Activated naive CD8-positive, alpha-beta T cell (primary cell): ENCODE results near the gene TPPP2.
A peak's percentile ranks its signal among the peaks of the same experiment; 100 is the strongest.
"Not testable (repeated sequence)": the region's sequence is repeated elsewhere in the genome, so short reads cannot be mapped to it uniquely, and the experiment has no call there.

ENCODE experiments used
- H3K27ac Mint-ChIP-seq: one replicate; pipeline ENCODE4 v1.8.0; 2021; ENCODE audit warnings: mixed read lengths
- H3K27me3 Mint-ChIP-seq: one replicate; pipeline ENCODE4 v1.8.0; 2021; ENCODE audit warnings: mixed read lengths
- H3K36me3 Mint-ChIP-seq: one replicate; pipeline ENCODE4 v1.8.0; 2021; ENCODE audit warnings: mixed read lengths
- H3K4me1 Mint-ChIP-seq: one replicate; pipeline ENCODE4 v1.8.0; 2021; ENCODE audit warnings: low read depth, mixed read lengths
- H3K4me3 Mint-ChIP-seq: one replicate; pipeline ENCODE4 v1.8.0; 2021; ENCODE audit warnings: mild to moderate bottlenecking, mixed read lengths
- H3K9me3 Mint-ChIP-seq: one replicate; pipeline ENCODE4 v1.8.0; 2021; ENCODE audit warnings: low read depth, mixed read lengths

Gene TPPP2

DNA sequence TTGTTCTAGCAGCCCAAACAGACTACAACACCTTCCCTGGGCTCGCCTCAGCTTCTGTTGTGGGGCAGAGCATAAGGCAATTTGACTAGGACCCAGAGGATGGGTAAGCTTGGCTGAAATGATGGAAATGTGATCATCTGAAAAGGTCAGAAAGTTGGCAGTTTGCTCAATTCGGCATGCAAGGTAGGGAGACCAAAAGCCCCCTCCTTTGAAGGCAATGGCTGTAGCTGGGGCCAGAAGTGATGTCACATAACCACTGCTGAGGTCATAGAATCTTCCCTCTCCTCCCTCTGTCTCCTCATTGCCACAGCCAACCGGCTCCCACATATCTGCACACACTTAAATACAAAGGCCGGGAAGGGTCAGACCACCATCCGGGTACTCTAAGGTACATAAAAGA, at the start of gene TPPP2:
TSS of gene TPPP2 (plus strand) at position 301 of the 400 bp plus-strand sequence. CDS start 365 bp downstream, outside the sequence.
- Mint-ChIP-seq H3K4me3 (no peak within 1 kb of the TSS), H3K4me1 (peaks cover 4% of the 10 kb centered on the region), H3K36me3 (no peaks in the 10 kb centered on the region), H3K9me3 (no peaks in the 10 kb centered on the region), H3K27ac (no peak within 1 kb of the TSS), H3K27me3 (no peaks in the 10 kb centered on the region)

DNA sequence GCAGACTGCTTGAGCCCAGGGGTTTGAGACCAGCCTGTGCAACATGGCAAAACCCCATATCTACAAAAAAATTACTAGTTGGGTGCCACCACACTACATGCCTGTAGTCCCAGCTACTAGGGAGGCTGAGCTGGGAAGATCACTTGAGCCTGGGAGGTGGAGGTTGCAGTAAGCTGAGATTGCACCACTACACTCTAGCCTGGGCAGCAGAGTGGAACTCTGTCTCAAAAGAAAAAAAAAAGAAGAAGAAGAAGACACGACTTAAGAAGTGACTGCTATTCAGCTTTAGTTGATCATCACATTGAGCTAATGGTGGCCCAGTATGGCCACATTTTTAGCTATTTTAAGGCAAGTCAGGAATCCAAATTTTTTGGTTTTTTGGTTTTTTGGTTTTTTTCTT, 49.1 kb upstream of the TPPP2 start:
- no peaks in the 10 kb centered on the region for H3K9me3 Mint-ChIP-seq

DNA sequence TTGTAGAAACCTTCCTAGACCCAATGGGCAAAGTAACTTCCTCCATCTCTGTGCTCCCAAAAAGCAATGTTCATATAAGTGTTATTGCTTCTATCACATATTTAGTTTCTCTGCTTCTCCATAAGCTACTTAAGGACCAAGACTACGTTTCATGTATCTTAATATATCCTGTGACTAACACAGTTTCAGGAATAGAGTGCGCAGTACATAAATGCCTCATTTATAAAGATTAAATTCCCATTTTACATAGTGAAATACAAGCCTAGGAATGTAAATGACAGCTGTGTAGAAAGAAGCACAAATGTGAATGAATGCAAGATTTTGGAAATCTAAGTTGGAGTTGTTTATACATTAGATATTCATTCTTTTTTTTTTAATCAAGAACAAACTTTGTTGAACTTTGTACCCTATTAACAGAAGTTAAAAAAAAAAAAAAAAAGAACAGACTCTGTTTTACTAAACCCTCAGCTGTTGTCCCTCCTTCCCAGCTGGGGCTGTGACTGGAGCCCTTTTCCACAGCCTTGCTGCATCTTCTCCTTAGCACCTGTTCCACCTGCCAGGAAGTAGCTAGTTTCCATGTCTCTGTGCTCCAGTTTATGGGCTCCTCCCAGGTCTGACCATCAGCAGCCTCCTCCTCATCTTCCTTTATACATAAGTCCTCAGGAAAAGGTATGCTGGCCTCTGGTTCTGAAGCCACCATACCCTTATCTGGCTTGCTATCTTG, 47.2 kb upstream of the TPPP2 start:
- no peaks in the 10 kb centered on the region for H3K9me3 Mint-ChIP-seq
- no peaks in the 10 kb centered on the region for H3K36me3 Mint-ChIP-seq
- no peak overlapping the region for H3K27ac Mint-ChIP-seq
- no peak overlapping the region for H3K4me3 Mint-ChIP-seq
- no peaks in the 10 kb centered on the region for H3K4me1 Mint-ChIP-seq
- peaks cover 8% of the 10 kb centered on the region for H3K27me3 Mint-ChIP-seq

More for the DNA sequence above, 49.1 kb upstream of the TPPP2 start:
- no peak overlapping the region for H3K4me3 Mint-ChIP-seq
- H3K27me3 Mint-ChIP-seq = peaks cover 8% of the 10 kb centered on the region
- no peak overlapping the region for H3K27ac Mint-ChIP-seq
- H3K36me3 Mint-ChIP-seq = no peaks in the 10 kb centered on the region
- H3K4me1 Mint-ChIP-seq = no peaks in the 10 kb centered on the region

DNA sequence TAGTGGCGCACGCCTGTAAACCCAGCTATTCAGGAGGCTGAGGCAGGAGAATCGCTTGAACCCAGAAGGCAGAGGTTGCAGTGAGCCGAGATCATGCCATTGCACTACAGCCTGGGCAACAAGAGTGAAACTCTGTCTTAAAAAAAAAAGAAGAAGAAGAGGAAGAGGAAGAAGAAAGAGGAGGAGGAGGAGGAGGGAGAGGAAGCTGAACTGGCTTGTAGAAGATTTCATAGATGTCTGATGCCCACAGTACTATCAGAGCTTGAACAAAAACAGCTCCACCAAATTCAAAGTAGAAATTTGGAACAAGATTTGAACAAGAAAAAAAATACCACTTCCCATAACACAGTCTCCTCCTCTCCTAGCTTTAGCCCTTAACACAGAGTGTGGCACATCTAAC, 44.4 kb upstream of the TPPP2 start:
- H3K9me3 Mint-ChIP-seq, H3K27ac Mint-ChIP-seq, H3K27me3 Mint-ChIP-seq, H3K36me3 Mint-ChIP-seq, H3K4me3 Mint-ChIP-seq: not testable (repeated sequence)
- peaks cover 12% of the 10 kb centered on the region for H3K4me1 Mint-ChIP-seq

DNA sequence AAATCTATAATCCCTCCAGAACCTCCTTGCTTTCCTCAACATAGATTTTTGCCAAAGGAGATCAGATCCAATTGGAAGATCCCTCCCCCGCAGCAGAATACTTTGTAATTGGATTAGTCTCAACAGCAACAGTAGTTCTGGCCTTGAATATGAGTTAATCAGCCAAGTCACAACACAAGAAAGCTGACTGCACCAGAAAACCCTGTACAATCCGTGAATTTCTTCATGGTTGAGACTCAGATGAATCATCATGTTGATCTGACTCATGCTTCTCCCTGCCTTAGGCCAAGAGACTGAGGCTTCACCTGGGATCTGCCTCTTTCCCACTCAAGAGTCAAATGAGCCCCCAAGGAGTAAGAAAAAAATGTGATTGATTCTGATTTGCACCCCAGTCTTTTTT, 43.2 kb upstream of the TPPP2 start:
- Mint-ChIP-seq H3K4me3 (no peak overlapping the region), H3K9me3 (no peaks in the 10 kb centered on the region), H3K27me3 (peaks cover 2% of the 10 kb centered on the region), H3K27ac (no peak overlapping the region), H3K4me1 (peaks cover 19% of the 10 kb centered on the region), H3K36me3 (peaks cover 2% of the 10 kb centered on the region)

DNA sequence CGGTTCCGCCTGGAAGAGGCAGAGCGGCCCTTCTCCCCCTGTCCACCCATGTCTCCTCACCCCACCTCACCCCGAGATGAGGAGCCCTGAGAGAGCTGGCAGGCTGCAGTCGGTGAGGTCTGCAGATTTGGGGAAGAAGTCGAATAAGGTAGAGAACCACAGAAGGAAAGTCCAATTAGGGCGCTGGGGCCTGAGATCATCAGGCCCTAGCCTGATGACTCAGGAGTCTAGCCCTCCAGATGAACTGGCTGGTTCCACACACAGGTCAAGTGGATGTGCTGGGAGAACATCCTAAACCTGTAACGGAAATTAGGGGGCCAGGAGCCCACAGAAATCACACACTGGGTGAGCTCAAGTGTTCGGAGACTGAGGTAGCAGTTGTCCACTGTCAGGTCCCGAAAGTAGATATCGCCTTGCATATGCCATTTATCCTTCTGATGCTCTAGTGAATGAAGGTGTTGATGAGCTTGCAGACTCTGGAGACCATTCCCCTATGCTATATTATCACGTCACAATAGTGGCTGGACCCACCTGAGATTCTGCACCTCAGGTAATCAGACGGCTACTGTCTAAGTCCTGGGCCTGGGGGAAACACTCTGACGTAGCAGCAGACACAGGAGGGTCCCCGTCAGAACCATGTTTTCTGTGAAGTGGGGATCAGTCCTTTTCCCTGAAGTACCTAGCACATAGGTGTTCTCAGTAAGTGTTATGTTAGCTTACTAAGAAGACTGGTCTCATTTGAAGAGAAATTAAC, 41.1 kb upstream of the TPPP2 start:
- peaks cover 2% of the 10 kb centered on the region for H3K36me3 Mint-ChIP-seq
- H3K27me3 Mint-ChIP-seq = no peaks in the 10 kb centered on the region
- H3K4me1 Mint-ChIP-seq = peaks cover 23% of the 10 kb centered on the region
- no peak overlapping the region for H3K27ac Mint-ChIP-seq
- peak overlapping the region; percentile 53 for H3K4me3 Mint-ChIP-seq
- H3K9me3 Mint-ChIP-seq = no peaks in the 10 kb centered on the region

DNA sequence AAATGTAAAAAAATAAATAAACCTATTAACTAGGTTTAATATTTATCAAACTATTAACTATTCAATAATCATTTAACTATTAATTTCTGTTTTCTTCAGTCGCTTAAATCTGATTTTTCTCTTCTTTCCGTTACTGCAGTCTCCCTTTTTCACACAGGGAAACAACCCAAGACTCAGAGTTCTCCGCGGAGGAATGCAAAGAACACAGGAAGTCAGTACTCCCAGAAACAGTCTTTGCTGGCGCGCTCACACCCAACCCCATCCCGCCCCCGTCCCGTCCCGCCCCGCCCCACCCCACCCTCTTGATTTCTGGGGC, 40.6 kb upstream of the TPPP2 start:
- peaks cover 23% of the 10 kb centered on the region for H3K4me1 Mint-ChIP-seq
- peak overlapping the region; percentile 50 for H3K27ac Mint-ChIP-seq
- peaks cover 2% of the 10 kb centered on the region for H3K36me3 Mint-ChIP-seq
- no peaks in the 10 kb centered on the region for H3K9me3 Mint-ChIP-seq
- H3K4me3 Mint-ChIP-seq = peak overlapping the region; percentile 95
- H3K27me3 Mint-ChIP-seq = no peaks in the 10 kb centered on the region

DNA sequence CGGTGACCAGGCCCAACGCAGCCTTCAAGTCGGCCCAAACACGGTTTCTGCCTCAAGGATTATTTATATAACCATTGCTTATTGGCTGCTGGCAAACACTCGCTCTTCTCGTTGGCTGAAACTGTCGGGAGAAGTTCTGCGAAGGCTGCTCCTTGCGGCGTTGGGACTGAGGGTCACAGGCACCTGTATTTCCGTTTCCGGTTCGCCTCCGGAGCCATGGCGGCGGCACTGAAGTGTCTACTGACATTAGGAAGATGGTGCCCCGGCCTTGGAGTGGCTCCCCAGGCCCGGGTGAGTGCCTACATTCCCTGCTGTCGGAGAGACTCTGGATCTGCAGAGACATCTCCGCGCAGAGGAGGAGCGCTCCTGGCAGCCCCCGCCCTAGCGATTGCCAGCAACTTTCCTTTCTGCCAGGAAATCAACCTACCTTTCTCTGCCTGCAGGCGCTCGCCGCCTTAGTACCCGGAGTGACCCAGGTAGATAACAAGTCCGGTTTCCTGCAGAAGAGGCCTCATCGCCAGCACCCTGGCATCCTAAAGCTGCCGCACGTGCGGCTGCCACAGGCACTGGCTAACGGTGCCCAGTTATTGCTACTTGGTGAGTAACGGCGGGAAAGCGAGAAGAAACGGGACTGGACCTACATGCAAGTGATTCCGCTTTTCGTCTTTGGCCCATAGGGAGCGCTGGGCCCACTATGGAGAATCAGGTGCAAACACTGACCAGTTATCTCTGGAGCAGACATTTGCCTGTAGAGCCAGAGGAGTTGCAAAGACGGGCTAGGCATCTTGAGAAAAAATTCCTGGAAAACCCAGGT, 40.0 kb upstream of the TPPP2 start, which contains the start of gene METTL17:
TSS of gene METTL17 (plus strand) at position 194 of the 814 bp plus-strand sequence. CDS start at position 217, 23 bp downstream.
- Mint-ChIP-seq H3K36me3 (peaks cover 2% of the 10 kb centered on the region), H3K27ac (peak within 1 kb of the TSS; percentile 91), H3K27me3 (no peaks in the 10 kb centered on the region), H3K4me1 (peaks cover 24% of the 10 kb centered on the region), H3K9me3 (no peaks in the 10 kb centered on the region), H3K4me3 (peak within 1 kb of the TSS; percentile 95)

DNA sequence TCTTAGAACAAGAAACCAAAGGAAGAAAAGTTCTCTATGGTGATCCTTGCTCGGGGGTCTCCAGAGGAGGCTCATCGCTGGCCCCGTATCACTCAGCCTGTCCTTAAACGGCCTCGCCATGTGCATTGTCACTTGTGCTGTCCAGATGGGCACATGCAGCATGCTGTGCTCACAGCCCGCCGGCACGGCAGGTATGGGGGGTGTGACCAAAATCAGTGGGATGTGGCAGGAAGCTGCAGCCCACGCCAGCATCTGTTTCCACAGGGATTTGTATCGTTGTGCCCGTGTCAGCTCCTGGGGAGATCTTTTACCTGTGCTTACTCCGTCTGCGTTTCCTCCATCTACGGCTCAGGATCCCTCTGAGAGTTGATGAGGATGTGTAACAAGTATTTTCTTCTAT, 33.5 kb upstream of the TPPP2 start:
- Mint-ChIP-seq H3K36me3 (peaks cover 4% of the 10 kb centered on the region), H3K27ac (no peak overlapping the region), H3K4me3 (no peak overlapping the region), H3K4me1 (peaks cover 30% of the 10 kb centered on the region), H3K27me3 (no peaks in the 10 kb centered on the region), H3K9me3 (no peaks in the 10 kb centered on the region)

DNA sequence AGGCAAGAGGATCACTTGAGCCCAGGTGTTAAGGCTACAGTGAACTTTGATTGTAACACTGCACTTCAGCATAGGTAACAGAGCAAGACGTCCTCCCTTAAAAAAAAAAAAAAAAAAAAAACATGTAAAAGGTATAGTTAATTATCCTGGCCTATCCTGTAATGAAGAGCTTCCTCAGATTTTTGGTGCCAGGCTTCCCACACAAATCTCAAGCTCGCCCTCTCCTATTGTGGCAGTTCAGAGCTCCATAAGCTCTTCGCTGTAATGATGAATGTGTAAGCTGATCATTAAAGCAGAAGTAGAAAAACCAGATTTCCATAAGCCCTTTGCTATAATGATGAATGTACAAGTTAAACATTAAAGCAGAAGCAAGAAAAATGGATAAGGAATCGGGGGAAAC, 32.9 kb upstream of the TPPP2 start:
- H3K4me1 Mint-ChIP-seq = peaks cover 25% of the 10 kb centered on the region

DNA sequence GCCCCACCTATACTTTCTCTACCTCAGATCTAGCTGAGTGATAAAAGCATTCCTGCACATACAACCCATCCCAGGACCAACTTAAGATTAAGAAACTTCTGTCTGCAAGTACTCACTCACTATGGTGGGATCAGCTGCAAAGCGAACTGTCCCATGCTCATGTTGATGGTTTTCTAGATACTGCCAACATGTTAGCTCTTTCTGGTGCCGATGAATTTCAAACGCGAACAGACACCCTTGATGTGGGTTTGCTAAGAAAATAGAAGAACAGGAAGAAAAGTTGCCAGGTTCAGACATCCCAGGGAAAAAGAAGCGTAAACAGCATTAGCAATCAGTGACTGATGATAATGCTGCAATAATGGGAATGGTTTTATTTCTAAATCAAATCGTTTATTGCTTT, 32.5 kb upstream of the TPPP2 start:
- H3K4me3 Mint-ChIP-seq = no peak overlapping the region
- H3K36me3 Mint-ChIP-seq = peaks cover 4% of the 10 kb centered on the region
- no peaks in the 10 kb centered on the region for H3K27me3 Mint-ChIP-seq
- peaks cover 23% of the 10 kb centered on the region for H3K4me1 Mint-ChIP-seq
- no peaks in the 10 kb centered on the region for H3K9me3 Mint-ChIP-seq
- H3K27ac Mint-ChIP-seq = no peak overlapping the region

More for the DNA sequence above, 32.9 kb upstream of the TPPP2 start:
- Mint-ChIP-seq H3K4me3 (no peak overlapping the region), H3K9me3 (no peaks in the 10 kb centered on the region), H3K27ac (no peak overlapping the region), H3K27me3 (no peaks in the 10 kb centered on the region), H3K36me3 (peaks cover 4% of the 10 kb centered on the region)

DNA sequence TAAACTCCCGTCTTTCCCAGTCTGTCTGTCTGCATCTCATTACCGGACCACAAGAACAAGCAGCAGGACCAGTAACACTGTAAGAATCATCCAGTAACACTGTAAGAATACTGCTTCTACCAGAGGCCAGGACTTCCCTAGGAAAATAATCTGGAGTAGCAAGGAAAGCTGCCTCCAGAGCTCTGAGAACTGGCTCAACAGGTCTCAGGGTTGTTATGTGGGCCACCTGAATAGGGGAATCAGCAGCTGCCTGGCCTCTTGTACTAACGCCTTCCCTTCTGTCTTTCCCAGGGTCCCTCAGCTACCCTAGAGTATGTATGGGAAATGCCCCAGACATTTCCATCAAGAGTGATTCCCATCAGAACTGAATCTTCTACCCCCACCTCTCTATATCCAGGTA, 31.9 kb upstream of the TPPP2 start:
- Mint-ChIP-seq H3K36me3 (peaks cover 4% of the 10 kb centered on the region), H3K9me3 (no peaks in the 10 kb centered on the region), H3K4me3 (no peak overlapping the region), H3K4me1 (peaks cover 23% of the 10 kb centered on the region), H3K27me3 (no peaks in the 10 kb centered on the region), H3K27ac (no peak overlapping the region)

DNA sequence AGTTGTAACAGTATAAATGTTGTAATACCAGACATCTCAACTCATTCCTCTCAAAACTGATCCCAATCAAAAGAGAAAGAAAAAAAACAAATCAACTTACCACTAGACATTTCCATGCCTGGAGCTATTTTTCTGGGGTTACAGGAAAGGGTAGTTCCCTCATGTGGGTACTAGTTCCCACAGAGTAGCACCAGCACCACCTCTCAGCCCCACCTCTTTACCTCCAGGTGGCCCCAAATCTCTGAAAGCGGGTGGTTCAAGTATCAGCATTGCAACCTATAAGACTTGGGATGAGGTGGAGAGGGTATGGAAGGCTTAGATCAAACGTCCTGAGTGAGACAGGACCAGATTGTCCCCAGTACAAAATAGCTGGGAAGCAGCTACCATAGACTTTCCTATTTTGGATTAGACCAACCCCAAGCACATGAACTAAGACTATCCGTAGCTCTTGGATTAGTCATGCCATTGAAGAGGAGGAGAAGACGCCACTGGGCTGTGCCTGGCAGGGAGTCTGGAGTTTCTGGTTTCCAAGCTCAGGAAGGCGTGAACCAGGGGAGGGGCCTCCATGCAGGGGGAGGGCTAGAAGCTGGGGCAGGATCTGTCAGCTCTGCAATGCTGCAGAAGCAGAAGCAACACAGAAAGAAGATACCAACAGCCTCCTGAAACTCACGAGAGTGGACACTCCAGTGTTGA, 31.2 kb upstream of the TPPP2 start, which contains the start of gene SLC39A2:
TSS of gene SLC39A2 (plus strand) at position 620 of the 693 bp plus-strand sequence. CDS start 154 bp downstream, outside the sequence.
- no peaks in the 10 kb centered on the region for H3K27me3 Mint-ChIP-seq
- no peaks in the 10 kb centered on the region for H3K9me3 Mint-ChIP-seq
- peaks cover 23% of the 10 kb centered on the region for H3K4me1 Mint-ChIP-seq
- no peak within 1 kb of the TSS for H3K4me3 Mint-ChIP-seq
- H3K36me3 Mint-ChIP-seq = peaks cover 4% of the 10 kb centered on the region
- no peak within 1 kb of the TSS for H3K27ac Mint-ChIP-seq

DNA sequence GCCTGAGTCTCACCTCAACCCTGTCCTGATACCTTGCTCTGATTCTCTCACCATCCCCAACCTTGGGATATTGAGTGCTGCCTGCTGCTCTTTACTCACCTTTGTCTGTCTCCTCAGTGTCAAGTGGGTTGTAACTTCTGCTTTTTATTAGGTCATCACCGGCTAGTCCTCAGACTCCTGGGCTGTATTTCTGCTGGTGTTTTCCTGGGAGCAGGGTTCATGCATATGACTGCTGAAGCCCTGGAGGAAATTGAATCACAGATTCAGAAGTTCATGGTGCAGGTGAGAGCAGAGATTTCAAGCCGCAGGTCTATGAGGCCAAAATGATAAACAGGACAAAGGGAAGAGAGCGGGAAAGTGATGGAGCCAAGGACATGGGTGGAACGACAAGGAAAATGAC, 30.4 kb upstream of the TPPP2 start:
- Mint-ChIP-seq H3K4me3 (no peak overlapping the region), H3K4me1 (peaks cover 23% of the 10 kb centered on the region), H3K9me3 (no peaks in the 10 kb centered on the region), H3K27me3 (no peaks in the 10 kb centered on the region), H3K27ac (no peak overlapping the region), H3K36me3 (peaks cover 4% of the 10 kb centered on the region)
